ENCODE data around the gene IZUMO4. TPM values are rescaled to one million over a fixed set of nuclear protein-coding genes. Genes with fewer than 3 reads are reported as not detected.

Gene IZUMO4
- polyA plus RNA-seq, 1 donor from 2014 or later, result 39.3 TPM

- Histone ChIP-seq H3K27ac (ENCODE audit: low read length) (no peak overlapping the region), H3K79me2 (replicated peaks; ENCODE audit: insufficient read depth, low read length) (no peaks in the 10 kb centered on the region), H3K36me3 (ENCODE audit: insufficient read depth, low read length) (no peaks in the 10 kb centered on the region), H3F3A (ENCODE audit: insufficient read depth, low read length, poor library complexity, severe bottlenecking) (no peaks in the 10 kb centered on the region), H3K4me3 (ENCODE audit: low read length) (no peak overlapping the region), H3K4me2 (ENCODE audit: low read length) (no peak overlapping the region), H3K27me3 (ENCODE audit: insufficient read depth, low read depth, low read length) (no peaks in the 10 kb centered on the region), H3K9me2 (ENCODE audit: insufficient read depth, low read length) (no peaks in the 10 kb centered on the region), H3K9ac (ENCODE audit: low read length) (no peak overlapping the region), H4K20me1 (ENCODE audit: insufficient read depth) (no peaks in the 10 kb centered on the region), H2AFZ (ENCODE audit: low read depth, low read length) (no peak overlapping the region), H3K9me3 (ENCODE audit: low read length) (no peaks in the 10 kb centered on the region)
- TF ChIP-seq EZH2 (IDR thresholded peaks at IDR 0.05; ENCODE audit: borderline replicate concordance, insufficient read depth, low read length, poor library complexity, severe bottlenecking) (no peak), POLR2AphosphoS5 (IDR thresholded peaks at IDR 0.05) (no peak), EP300 (conservative IDR thresholded peaks at IDR 0.05; ENCODE audit: poor library complexity, severe bottlenecking) (no peak), REST (IDR thresholded peaks at IDR 0.05; ENCODE audit: borderline replicate concordance) (no peak), TAF1 (IDR thresholded peaks at IDR 0.05; ENCODE audit: low read depth) (no peak), CTCF (IDR thresholded peaks at IDR 0.05; ENCODE audit: poor library complexity, severe bottlenecking) (no peak), RAD21 (conservative IDR thresholded peaks at IDR 0.05) (no peak), SMC3 (conservative IDR thresholded peaks at IDR 0.05; ENCODE audit: poor library complexity) (no peak), MXI1 (conservative IDR thresholded peaks at IDR 0.05; ENCODE audit: poor library complexity, severe bottlenecking) (no peak)
Observed at GRCh38 chr19:2070986-2071673, 25.6 kb upstream of the IZUMO4 start.

GRCh38 chr19:2072757-2073551, 23.8 kb upstream of the IZUMO4 start:
- Histone ChIP-seq H3K9me3 (ENCODE audit: low read length) (no peaks in the 10 kb centered on the region), H3K4me2 (ENCODE audit: low read length) (no peak overlapping the region), H3K9ac (ENCODE audit: low read length) (no peak overlapping the region), H3F3A (ENCODE audit: insufficient read depth, low read length, poor library complexity, severe bottlenecking) (no peaks in the 10 kb centered on the region), H3K79me2 (replicated peaks; ENCODE audit: insufficient read depth, low read length) (no peaks in the 10 kb centered on the region), H3K27me3 (ENCODE audit: insufficient read depth, low read depth, low read length) (no peaks in the 10 kb centered on the region), H3K36me3 (ENCODE audit: insufficient read depth, low read length) (no peaks in the 10 kb centered on the region), H3K27ac (ENCODE audit: low read length) (no peak overlapping the region), H3K9me2 (ENCODE audit: insufficient read depth, low read length) (no peaks in the 10 kb centered on the region), H2AFZ (ENCODE audit: low read depth, low read length) (no peak overlapping the region), H4K20me1 (ENCODE audit: insufficient read depth) (no peaks in the 10 kb centered on the region), H3K4me3 (ENCODE audit: low read length) (no peak overlapping the region)
- TF ChIP-seq CTCF (IDR thresholded peaks at IDR 0.05; ENCODE audit: poor library complexity, severe bottlenecking) (no peak), REST (IDR thresholded peaks at IDR 0.05; ENCODE audit: borderline replicate concordance) (no peak), SMC3 (conservative IDR thresholded peaks at IDR 0.05; ENCODE audit: poor library complexity) (no peak), RAD21 (conservative IDR thresholded peaks at IDR 0.05) (no peak), EZH2 (IDR thresholded peaks at IDR 0.05; ENCODE audit: borderline replicate concordance, insufficient read depth, low read length, poor library complexity, severe bottlenecking) (no peak), POLR2AphosphoS5 (IDR thresholded peaks at IDR 0.05) (no peak), TAF1 (IDR thresholded peaks at IDR 0.05; ENCODE audit: low read depth) (no peak), MXI1 (conservative IDR thresholded peaks at IDR 0.05; ENCODE audit: poor library complexity, severe bottlenecking) (no peak), EP300 (conservative IDR thresholded peaks at IDR 0.05; ENCODE audit: poor library complexity, severe bottlenecking) (no peak)
